Activated CD4-positive, alpha-beta T cell treated with anti-CD3 and anti-CD28 coated beads, Interleukin-2, Interleukin-6, amounts not matched to agents 100 ng/mL and 50 ng/mL, durations not matched to agents 16 hours and 8 hours (primary cell): ENCODE data around the gene UBC.

Source experiments
- DNase-seq: peaks from one replicate; pipeline ENCODE4 v3.0.0-alpha.2; 2020

UBC gene

DNA sequence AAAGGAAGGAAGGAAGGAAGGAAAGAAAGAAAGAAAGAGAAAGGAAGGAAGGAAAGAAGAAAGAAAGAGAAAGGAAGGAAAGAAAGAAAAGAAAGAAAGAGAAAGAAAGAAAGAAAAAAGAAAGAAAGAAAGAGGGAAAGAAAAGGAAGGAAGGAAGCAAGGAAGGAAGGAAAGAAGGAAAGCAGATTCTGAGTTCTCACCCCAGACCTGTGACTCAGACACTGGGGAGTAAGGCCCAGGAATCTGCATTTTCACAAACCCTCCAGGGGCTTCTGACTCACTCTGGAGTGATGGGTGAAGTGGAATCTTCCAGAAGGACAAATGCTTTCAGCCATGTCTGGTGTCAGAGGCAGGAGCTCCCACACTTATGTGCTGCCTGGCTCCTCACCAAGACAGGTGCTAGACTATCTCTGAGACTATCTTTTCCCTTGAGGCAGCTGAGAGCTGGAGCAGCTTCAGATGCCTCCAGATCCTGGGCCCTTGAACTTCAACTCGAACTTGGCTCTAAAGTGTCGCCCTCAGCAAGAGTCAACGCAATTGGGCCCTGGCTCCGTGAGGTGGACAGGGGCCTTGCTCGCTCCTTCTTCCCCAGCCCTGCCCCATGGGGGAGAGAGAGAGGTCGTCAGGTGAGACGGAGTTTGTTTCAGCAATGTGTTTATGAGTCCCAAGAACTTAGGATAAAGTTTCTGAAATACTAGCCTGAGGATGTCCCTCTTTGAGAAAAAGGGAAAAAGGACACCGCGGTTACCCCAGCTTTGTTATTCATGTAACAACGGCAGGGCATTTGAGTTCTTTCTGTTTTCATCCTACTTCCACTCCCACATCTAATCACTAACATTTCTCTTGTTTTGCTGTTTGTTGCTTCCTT is 31.0 kb downstream of the UBC start:
- DNase-seq, result no peak

GRCh38 chr12:124881123-124881522 is 33.3 kb downstream of the UBC start:
- no peak for DNase-seq

GRCh38 chr12:124880335-124880734 is 34.1 kb downstream of the UBC start:
- peak; percentile 26 for DNase-seq

GRCh38 chr12:124878795-124879516 is 35.5 kb downstream of the UBC start:
- no peak for DNase-seq

DNA sequence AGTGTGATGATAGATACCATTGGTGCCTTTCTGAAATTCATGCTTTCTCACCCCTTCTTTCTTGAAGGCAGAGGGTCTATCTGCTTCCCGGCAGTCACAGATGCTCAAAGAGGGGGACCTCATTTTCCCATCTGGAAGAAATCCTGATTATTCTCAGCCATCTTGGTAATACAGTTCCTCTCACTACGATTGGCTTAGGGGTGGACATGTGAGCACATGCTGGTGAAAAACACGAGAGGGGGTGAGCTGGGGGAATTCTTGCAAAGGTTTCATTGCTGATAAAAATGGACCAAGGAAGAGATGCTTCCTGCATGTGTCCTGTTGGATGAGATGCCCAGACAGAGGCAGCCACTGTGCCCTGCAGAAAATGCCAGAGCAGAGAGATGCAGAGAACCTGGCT is 37.0 kb downstream of the UBC start:
- no peak for DNase-seq

GRCh38 chr12:124876171-124876570 is 38.3 kb downstream of the UBC start:
- DNase-seq, result no peak

DNA sequence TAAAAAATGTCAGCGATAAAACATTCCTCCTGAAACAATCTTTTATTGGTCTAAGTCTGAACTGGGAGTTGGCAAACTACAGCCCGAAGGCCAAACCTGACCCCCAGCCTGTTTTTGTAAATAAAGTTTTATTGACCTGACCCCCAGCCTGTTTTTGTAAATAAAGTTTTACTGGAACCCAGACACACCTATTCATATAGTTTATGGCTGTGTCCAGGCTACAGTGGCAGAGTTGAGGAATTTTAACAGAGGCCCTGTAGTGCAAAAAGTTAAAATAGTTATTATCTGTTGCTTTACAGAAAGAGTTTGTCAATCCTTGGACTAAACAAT is 38.7 kb downstream of the UBC start:
- no peak for DNase-seq

DNA sequence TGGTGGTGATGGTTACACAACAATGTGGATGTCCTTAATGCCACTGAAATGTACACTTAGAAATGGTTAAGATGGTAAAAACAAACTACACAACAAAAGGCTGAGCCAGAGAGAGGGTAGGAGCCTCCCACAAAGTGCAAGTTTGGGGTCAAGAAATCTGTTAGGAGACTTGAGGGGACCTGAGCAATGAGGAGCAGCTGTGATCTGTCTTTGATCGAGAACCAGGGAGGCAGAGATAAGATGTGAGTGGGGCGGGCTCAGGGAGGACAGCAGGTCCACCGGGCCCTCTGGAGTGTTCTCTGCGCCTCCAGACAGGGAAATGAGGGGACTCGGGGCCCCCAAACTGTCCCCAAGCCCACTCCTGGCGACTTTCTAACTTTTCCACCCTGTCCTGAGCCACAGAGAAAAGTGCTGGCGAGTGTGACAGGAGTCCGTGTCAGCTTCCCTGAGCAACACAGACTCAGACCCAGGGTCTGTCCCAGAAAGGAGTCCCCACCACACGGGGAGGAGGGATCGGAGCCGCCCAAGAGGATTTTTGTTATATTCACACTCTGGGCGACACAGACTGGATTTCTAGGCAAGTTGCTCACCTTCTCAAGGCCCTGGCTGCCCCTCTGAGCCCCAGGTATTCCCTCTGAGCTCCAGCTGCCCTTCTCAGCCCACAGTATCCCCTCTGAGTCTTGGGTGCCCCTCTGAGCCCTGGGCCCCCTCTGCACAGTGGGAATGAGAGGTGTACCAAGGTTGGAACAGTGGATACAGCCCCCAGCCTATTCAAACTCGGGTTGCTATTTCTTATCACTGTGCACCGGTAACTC is 39.3 kb downstream of the UBC start:
- DNase-seq, result no peak

DNA sequence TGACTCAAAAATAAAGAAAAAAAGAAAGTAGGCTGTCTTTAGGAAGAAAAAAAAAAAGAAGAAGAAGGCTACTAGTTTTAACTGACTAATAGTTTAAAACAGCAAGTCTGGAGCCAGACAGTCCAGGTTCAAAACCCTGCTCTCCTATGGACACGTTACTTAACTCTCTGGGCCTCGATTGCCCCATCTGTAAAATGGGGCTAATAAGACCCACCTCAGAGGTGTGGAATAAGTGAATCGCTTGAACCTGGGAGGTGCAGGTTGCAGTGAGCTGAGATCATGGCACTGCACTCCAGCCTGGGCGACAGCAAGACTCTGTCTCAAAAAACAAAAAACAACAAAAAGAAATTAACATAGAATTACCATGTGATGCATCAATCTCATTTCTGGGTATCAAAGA is 40.3 kb downstream of the UBC start:
- no peak for DNase-seq

GRCh38 chr12:124872068-124872719 is 42.3 kb downstream of the UBC start:
- no peak for DNase-seq

DNA sequence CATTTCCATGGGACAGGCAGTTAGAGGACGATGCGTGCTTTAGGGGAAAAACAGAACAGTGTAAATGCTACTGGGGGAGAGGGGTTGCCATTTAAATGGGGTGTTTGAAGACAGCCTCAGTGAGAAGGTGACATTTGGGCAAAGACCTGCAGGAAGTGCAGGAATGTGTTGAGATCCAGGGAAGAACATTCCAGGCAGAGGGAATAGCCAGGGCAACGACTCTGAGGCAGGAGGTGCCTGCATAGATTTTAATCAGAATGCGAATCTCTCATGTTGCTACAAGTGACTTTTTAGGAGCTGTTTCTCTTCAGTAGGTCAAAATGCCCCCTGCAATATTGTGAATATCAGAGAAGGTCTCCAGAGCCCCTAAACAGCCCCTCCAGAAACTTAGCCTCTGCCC is 43.2 kb downstream of the UBC start:
- no peak for DNase-seq

DNA sequence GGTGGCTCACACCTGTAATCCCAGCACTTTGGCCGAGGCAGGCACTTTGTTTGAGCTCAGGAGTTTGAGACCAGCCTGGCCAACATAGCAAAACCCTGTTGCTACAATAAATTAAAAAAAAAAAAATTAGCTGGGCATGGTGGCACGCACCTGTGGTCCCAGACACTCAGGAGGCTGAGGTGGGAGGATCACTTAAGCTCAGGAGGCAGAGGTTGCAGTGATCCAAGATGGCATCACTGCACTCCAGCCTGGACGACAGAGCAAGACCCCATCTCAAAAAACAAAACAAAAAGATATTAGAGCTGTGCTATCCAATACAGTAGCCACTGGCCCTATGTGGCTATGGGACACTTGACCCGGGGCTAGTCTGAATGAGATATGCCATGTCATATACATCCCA is 43.9 kb downstream of the UBC start:
- no peak for DNase-seq

- DNase-seq, result no peak
These were observed 45.3 kb downstream of the UBC start for GRCh38 chr12:124869059-124869665.

DNA sequence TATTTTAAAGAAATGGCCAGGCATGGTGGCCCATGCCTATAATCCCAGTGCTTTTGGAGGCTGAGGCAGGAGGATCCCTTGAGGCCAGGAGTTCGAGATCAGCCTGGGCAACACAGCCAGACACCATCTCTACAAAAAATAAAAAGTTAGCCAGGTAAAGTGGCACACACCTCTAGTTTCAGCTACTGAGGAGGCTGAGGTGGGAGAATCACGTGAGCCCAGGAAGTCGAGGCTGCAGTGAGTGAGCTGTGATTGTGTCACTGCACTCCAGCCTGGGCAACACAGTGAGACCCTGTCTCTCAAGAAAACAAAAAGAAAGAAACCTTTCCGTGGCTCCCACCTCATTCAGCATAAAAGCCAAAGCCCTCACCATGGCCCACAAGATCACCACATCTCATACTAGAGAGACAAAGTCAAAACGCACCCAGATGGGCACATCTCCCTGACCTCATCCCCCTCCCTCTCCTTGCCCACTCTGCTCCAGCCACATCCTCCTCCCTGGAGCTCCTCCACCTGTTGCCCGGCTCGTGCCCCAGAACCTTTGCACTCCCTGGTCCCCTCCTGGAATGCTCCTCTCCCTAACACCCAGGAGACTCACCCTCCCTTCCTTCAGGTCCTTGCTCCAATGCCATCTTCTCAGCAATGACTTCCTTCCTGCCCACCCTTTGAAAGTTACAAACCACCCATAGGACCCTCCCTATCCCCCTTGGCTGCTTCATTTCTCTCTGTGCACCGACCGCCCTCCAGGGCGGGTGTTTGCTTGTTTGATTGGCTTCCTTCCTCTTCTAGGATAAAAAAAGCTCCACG is 46.0 kb downstream of the UBC start:
- no peak for DNase-seq

DNA sequence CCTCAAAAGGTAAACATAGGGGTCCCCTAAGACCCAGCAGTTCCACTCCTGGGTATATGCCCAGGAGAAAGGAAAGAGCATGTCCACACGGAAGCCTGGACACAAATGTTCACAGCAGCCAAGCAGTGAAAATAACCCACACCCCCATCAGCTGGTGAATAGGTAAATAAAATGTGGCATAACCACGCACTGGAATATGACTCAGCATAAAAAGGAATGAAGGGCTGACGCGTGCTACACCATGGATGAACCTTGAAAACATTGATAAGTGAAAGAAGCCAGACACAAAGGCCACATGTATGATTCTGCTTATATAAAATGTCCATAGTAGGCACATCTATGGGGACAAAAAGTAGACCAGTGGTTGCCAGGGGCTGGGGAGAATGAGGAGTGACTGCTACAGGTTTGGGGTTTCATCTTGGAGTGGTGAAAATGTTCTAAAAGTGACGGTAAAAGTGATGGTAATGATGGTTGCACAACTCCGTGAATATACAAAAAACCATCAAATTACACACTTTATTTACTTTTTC is 47.0 kb downstream of the UBC start:
- no peak for DNase-seq

GRCh38 chr12:124866883-124867400 is 47.5 kb downstream of the UBC start:
- no peak for DNase-seq

DNA sequence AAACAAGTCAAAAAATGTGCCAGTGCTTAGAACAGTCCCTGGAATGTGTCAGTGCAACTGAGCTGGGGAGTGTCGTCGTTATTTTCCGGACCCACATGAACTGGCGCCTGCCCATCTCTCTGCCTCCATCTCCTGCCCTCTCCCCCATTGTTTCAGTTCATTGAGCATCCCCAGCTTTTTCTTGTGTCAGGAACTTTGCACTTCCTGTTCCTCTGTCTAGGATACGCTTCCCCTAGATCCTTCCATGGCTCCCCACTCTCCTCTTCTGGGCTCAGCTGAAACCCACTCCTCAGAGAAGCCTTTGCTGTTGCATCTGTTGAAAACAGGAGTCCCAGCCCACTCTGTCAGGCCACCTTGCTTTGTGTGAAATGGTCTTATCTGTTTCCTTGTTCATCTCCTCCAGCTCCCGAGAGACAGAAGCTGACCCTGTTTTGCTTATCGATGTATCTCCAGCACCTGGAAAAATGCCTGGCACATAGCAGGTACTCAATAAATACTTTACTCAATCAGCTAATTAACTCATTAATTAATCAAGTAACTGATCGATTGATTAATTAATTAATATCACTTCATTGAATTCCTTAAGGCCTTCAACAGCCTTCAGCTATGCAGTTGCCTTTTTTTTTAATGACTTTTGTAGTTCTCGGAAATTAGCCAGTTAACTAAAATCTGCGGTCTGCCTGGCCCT is 48.1 kb downstream of the UBC start:
- DNase-seq, result no peak

GRCh38 chr12:124865728-124866127 is 48.7 kb downstream of the UBC start:
- DNase-seq, result no peak

DNA sequence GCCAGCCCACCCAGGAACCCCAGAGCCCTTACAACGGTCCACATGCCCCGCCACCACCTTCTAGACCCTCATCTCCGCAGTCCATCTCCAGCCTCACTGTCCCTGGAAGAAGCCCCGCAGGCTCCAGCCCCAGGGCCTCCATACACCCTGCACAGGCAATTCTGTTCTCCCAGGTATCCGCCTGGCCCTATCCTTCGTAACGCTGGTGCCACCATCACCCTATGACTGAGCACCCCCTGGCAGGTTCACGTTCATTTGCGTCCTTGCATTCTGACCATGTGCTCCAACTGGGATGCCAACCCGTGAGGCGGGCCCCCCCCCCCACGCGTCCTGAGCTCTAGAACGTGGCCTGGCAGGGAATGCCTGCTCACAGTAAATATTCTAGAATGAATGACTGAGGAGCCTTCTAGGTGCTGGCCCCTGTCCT is 50.1 kb downstream of the UBC start:
- no peak for DNase-seq
